K562 (cell line): ENCODE results near the gene BOLA1. TPM values are rescaled to one million over a fixed set of nuclear protein-coding genes. Genes with fewer than 3 reads are reported as not detected.

Experiments used
- PRDM10 ChIP-seq: fragments of 450-650 bp; IDR thresholded peaks from 2 replicates; pipeline ENCODE4 v1.6.1; 2018; ENCODE audit not compliant: partially characterized antibody
- polyA plus RNA-seq, 8 experiments: library from polyadenylated mRNA; depleted of rRNA in 4 of 8; stranded (reverse) in 5 of 8; unstranded in 3 of 8; fragments of >200 nt; fragmentation: Nextera tagmentation in 2 of 8; fragmentation: Illumina TruSeq in 1 of 8; extraction: Ambion mirVana in 2 of 8; extraction: Trizol in 1 of 8; gene quantifications; 2 replicates each; pipeline versions ENCODE4 v1.2.1 to v1.2.3, GENCODE V29; 2011 to 2014; ENCODE audit warnings: inconsistent platforms in 1 of 8, missing spikeins in 1 of 8
- total RNA-seq, 7 experiments: library from RNA; depleted of rRNA in 6 of 7; stranded (reverse); fragments of >200 nt in 6 of 7; fragmentation: Illumina TruSeq in 2 of 7; extraction: Trizol in 2 of 7; gene quantifications; 2 replicates each; pipeline versions ENCODE4 v1.2.1 to v1.2.3, GENCODE V29; 2011 to 2021; ENCODE audit warnings: low replicate concordance in 1 of 7
- TF ChIP-seq, protein P1 (sequence below): fragments of 200-600 bp; sonication (generic); IDR thresholded peaks from one replicate; pipeline ENCODE4 v1.6.1; 2012; ENCODE audit warnings: mild to moderate bottlenecking, low read depth, low read length, inconsistent platforms

The BOLA1 gene
- total and polyA plus RNA-seq, 9 of the 15 experiments (the other 6 are each of a cell fraction or from before 2014, with no cell fraction given), result 0.18 to 1.2 (median 0.40) TPM; not detected in 2

DNA sequence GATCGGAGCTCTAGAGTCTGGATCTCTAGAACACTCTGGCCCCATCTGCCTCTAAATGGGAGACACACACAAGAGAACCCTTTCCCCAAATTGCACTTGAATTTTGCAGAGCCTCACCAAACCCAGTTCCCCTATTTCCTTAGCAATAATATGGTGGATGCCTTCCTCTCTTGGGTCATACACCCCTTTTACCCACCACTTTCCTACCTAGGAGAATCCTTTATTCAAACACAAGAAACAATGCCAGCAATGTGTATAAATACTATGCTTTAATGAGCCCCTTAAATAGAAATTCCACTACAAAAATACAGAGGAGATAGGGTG is 29.0 kb downstream of the BOLA1 start (continued):
- TF ChIP-seq, protein P1, sequence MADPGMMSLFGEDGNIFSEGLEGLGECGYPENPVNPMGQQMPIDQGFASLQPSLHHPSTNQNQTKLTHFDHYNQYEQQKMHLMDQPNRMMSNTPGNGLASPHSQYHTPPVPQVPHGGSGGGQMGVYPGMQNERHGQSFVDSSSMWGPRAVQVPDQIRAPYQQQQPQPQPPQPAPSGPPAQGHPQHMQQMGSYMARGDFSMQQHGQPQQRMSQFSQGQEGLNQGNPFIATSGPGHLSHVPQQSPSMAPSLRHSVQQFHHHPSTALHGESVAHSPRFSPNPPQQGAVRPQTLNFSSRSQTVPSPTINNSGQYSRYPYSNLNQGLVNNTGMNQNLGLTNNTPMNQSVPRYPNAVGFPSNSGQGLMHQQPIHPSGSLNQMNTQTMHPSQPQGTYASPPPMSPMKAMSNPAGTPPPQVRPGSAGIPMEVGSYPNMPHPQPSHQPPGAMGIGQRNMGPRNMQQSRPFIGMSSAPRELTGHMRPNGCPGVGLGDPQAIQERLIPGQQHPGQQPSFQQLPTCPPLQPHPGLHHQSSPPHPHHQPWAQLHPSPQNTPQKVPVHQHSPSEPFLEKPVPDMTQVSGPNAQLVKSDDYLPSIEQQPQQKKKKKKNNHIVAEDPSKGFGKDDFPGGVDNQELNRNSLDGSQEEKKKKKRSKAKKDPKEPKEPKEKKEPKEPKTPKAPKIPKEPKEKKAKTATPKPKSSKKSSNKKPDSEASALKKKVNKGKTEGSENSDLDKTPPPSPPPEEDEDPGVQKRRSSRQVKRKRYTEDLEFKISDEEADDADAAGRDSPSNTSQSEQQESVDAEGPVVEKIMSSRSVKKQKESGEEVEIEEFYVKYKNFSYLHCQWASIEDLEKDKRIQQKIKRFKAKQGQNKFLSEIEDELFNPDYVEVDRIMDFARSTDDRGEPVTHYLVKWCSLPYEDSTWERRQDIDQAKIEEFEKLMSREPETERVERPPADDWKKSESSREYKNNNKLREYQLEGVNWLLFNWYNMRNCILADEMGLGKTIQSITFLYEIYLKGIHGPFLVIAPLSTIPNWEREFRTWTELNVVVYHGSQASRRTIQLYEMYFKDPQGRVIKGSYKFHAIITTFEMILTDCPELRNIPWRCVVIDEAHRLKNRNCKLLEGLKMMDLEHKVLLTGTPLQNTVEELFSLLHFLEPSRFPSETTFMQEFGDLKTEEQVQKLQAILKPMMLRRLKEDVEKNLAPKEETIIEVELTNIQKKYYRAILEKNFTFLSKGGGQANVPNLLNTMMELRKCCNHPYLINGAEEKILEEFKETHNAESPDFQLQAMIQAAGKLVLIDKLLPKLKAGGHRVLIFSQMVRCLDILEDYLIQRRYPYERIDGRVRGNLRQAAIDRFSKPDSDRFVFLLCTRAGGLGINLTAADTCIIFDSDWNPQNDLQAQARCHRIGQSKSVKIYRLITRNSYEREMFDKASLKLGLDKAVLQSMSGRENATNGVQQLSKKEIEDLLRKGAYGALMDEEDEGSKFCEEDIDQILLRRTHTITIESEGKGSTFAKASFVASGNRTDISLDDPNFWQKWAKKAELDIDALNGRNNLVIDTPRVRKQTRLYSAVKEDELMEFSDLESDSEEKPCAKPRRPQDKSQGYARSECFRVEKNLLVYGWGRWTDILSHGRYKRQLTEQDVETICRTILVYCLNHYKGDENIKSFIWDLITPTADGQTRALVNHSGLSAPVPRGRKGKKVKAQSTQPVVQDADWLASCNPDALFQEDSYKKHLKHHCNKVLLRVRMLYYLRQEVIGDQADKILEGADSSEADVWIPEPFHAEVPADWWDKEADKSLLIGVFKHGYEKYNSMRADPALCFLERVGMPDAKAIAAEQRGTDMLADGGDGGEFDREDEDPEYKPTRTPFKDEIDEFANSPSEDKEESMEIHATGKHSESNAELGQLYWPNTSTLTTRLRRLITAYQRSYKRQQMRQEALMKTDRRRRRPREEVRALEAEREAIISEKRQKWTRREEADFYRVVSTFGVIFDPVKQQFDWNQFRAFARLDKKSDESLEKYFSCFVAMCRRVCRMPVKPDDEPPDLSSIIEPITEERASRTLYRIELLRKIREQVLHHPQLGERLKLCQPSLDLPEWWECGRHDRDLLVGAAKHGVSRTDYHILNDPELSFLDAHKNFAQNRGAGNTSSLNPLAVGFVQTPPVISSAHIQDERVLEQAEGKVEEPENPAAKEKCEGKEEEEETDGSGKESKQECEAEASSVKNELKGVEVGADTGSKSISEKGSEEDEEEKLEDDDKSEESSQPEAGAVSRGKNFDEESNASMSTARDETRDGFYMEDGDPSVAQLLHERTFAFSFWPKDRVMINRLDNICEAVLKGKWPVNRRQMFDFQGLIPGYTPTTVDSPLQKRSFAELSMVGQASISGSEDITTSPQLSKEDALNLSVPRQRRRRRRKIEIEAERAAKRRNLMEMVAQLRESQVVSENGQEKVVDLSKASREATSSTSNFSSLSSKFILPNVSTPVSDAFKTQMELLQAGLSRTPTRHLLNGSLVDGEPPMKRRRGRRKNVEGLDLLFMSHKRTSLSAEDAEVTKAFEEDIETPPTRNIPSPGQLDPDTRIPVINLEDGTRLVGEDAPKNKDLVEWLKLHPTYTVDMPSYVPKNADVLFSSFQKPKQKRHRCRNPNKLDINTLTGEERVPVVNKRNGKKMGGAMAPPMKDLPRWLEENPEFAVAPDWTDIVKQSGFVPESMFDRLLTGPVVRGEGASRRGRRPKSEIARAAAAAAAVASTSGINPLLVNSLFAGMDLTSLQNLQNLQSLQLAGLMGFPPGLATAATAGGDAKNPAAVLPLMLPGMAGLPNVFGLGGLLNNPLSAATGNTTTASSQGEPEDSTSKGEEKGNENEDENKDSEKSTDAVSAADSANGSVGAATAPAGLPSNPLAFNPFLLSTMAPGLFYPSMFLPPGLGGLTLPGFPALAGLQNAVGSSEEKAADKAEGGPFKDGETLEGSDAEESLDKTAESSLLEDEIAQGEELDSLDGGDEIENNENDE, result no peak
- TF ChIP-seq PRDM10, result peak; percentile 18
- TF ChIP-seq, all 486 proteins: peak for 2
